HG02885 (cell line): Measurements from ENCODE around the gene CES5A.
"Not testable (repeated sequence)": the region's sequence is repeated elsewhere in the genome, so short reads cannot be mapped to it uniquely, and the experiment has no call there.

ENCODE experiments used
- ATAC-seq: cut with Tn5 transposase; IDR thresholded peaks from one replicate; pipeline ENCODE4 v1.9.1; 2021; ENCODE audit warnings: mild to moderate bottlenecking; ENCODE audit not compliant: unreplicated experiment, poor library complexity

The CES5A gene

DNA sequence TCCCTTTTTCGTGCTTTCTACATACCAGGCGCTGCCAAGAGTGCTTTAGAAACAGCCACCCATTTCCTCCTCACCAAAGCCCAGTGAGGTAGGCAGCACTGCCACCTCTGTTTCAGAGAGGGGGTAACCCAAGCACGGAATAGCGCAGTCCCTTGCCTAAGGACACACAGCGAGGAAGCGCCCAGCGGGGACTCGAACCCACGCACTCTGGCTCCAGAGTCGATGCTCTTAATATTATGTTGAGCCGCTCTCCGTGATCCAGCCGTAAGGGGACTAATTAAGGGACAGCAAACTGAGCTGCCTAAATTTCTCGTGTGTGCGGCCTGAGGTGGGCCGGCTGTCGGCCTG is 42.8 kb downstream of the CES5A start:
- no peak for ATAC-seq

DNA sequence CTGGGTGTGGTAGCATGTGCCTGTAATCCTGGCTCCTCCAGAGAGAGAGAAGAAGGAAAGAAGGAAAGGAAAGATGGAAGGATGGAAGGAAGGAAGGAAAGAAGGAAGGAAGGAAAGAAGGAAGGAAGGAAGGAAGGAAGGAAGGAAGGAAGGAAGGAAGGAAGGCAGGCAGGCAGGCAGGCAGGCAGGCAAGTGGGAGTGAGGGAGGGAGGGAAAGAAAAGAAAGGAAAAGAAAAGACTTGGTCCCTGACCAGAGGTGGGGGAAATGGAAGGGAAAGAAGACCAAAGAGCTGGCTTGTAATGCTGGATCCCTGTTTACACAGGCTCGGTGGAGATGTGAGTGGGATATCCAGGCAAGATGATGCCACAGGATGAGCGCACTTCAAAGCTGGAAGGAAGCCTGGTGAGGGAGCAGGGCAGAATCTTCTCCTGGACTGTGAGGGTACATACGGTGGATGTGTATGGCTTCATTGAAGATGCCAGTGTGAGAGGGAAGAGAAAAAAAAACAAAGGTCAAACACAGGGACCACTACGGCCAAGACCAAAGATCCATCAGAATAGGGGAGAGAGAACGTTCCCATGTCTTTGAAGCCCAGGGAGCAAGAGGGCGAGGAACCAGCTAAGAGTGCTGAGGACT is 44.4 kb downstream of the CES5A start:
- no peak for ATAC-seq

DNA sequence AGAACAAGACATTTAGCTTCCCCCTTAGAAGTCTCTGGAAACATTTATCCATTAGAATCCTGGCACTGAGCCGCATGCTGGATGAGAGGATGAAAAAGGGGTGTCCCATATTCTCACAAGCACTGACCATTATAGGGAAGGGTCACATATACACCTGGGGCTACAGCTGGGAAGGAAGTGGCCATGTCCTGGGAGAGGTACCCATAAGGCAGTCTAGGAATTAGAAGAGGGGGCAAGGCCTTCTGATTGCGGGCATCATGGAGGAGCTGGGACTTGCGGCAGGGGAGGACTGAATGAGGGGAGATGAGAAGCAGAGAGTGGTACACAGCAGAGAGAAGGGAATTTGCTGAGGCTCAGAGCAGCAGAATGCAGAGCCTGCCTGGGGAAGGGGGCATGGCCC is 45.9 kb downstream of the CES5A start:
- ATAC-seq = not testable (repeated sequence)

DNA sequence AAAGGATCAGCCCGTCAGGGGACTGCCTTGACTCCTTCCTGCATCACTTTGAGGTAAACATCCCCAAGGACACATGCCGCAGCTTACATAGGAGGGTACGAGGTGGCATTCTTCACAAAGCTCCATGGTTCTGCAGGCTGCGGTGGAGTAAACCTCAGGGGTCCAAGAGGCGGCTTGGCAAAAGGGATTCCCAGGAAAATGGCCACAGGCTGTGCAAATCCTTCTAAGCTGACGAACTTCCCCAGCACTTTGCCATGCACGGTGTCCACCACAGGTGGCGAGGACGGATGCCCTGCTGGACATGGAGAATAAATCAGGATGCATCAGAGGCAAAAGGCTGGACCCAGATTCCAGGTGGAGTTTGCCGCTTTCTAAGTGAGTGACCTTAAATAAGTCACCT is 46.5 kb downstream of the CES5A start:
- no peak for ATAC-seq

DNA sequence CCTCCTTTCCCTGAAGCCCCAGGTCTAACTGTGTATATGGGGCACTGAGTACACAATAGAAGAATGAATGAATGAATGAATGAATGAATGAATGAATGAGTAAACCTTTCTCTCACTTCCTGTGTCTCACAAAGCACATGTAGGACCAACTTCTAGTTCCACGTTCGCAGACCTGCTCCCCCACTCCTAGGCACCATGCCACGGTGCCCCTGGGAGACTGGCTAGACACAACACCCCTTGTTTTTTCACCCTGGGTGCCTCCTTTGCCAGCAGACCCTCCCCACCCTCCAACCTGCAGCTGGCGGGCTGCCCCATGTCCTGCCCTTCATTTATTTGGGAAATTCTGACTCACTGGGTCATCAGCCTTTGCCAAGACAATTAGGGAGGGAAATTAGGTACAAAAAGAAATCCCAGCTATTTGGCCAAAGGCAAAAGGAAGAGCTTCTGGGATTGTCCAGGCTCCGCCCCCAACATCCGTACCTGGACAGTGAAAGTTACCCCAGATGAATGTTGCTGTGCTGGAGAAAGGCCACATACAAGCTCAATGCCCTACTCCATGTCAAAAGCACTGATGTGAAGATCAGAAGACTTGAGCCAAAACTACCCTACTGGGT is 50.0 kb downstream of the CES5A start:
- ATAC-seq = no peak

DNA sequence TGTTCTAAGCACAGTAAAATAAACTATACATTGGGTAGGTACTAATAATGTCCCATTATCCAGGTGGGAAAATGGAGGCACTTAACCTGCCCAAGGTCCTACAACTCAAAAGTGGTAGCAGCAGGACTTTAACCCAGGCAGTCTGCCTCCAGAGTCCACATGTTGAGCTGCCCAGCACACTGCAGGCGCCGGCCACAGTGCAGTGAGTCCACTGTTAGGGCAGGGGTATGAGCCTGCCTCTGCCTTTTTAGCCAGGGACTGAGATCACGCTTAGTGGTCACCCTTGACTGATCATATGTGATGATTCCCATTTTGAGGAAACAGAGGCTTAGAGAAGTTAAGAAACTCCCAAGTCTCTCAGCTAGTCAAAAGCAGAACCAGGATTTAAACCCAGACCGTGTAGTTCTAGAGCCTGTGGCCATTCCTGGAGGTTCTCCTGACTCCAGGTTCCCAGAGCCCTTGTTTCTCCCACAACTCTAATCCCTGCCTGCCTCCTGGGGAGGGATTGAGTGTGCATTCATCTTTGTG is 50.6 kb downstream of the CES5A start:
- ATAC-seq = no peak

DNA sequence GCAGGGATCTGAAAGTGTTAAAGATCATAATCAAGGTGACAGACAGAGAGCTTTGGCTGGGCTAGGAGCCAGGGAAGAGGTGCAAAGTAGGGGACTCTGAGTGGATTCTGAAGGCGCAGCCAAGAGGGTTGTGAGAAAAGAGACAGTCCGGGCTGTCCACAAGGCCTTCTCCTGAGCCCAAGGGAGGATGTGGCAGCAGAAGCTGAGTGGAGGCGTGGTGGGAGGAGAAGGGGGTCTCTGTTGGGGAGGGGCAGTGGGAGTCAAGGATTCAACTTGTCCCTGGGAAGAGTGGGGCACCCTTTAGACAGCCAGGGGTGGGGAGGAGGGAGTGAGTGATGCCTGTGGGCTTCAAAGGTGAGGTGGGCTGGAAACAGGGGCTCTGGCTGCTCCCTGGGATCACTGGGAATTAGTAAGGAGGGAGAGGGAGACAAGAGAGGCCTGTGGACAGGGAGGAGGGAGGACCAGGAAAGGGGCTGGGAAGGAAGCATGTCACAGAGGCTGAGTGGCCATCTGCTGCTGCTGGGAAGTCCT is 52.8 kb downstream of the CES5A start:
- no peak for ATAC-seq

DNA sequence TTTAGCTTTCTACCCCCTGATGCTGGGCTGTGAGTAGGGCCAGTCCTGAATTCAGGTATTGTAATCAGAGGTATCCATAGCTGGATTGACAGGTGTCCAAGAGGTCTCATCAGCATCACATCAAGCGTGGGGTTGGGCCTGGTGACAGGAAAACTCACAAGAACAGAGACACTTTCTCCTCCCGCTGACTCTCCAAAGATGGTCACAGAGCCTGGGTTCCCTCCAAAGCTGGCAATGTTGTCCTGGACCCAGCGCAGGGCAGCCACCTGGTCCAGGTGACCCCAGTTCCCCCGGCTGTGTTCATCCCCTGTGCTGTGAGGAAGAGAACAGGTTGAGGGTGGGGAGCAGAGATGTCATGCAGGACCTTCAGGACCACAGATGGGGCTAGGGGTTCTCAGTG is 54.0 kb downstream of the CES5A start:
- ATAC-seq = no peak

DNA sequence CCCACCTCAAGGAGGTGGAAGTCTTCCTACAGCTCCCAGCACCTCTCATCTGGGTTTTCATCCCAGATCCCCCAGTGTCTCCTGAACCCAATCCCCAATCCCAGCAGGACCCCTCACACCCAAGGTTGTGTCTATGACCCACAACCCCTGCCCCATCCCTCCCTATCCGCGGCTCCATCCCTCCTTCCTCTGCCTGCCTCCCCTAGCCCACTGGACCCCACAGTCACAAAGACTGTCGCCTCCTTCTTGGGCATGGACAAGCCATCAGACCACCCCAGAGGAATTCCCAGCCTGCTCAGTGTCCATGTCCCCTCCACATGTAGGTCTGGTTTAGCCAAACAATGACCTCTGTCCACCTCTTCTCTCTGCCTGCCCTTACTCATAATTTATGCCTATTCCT is 54.6 kb downstream of the CES5A start:
- no peak for ATAC-seq

DNA sequence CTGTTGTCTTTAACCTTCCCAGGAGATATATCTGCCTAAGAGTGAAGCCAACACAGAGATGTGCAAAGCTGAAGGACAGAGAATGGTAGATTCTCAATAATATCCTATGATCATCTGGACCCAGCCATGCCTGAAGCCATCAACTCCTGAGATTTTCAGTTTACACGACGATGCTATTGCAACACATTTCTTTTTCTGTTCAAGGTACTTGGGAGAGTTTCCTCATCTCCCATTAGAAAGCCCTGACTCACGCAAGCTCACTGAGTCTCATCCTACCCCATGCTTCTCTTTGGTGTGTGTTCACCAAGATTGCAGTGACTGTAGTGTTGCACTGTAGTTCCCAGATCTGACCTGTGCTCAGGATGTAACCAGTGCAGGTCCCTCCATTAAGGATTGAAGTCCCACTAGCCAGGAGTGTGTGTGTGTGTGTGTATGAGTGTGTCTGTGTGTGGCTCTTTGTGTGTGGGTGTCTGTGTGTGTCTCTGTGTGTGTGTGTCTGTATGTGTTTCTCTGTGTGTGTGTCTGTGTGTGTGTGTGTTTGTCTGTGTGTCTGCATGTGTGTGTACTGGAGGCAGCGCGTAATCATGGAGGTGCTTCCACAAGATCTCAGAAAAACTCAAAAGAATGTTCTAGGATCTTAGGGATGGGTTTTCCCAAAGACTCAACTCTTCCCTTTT is 57.8 kb downstream of the CES5A start:
- no peak for ATAC-seq

DNA sequence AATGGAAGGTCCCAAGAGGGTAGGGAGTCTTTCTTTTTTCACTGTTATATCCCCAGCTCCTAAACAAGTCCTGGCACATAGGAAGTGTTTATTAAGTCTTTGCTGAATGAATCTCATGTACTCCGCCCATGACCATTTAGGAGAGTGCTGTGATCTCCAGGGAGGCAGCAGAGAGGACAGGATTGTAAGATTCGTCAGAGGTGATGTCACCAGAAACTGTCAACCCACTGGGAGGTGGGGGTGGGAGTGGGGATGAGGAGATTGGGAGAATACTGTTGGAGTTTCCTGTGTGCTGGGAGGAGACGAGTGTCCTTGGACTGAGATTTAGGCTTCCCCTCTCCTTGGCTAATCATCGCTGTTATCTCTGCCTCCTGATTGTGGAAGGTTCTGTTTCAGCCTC is 59.0 kb downstream of the CES5A start:
- not testable (repeated sequence) for ATAC-seq

DNA sequence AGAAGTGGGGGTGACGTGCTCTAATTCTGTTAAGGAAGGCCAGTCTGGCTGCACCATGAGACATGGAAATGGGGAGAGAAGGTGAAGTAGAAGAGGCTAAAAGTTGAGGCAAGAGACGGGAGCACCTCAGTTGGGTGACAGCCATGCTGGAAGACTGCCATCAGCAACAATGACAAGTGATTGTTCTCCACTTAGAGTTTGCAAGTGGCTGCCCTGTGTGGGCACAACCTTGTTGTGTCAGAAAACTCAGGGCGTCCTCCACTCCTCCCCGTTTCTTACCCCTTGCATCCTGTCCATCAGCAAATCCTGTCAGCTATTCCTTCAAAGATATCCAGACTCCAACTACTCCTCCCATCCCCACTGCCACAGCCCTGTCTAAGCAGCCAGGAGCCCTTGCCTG is 59.9 kb downstream of the CES5A start:
- ATAC-seq = no peak

DNA sequence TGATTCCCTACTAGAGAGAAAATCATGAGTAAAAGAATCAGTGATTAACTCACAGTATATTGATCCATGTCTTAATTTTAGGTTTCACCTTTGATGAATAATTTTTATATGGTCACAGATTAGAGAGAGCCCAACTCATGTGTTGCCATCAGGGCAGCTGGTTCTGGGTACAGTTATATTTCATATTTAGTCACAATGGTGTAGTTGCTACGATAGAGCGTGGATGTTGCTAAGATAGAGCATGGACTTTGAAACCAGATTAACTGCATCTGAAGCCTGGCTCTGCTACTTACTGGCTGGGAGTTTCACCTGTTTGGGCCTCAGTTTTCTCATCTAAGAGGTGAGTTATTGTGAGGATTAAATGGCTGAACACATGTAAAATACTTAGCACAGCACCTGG is 61.0 kb downstream of the CES5A start:
- ATAC-seq = not testable (repeated sequence)

DNA sequence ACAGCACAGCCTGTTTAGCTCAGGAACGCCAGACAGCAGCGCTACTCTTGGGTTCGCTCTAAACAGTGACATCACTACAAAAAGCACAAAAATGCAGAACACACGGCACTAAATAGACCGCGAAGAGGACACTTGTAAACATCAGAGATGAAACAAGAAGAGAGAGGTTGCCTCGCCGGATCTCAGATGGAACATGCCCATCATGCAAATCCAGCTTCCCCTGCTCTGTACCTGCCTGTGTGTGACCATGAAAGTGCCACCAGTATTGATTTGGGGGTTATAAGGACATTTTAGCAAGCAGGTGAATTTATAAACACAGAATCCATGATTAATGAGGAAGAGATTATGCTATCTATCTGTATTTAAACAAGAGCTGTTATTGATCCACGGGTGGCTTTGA is 61.4 kb downstream of the CES5A start:
- ATAC-seq = not testable (repeated sequence)

DNA sequence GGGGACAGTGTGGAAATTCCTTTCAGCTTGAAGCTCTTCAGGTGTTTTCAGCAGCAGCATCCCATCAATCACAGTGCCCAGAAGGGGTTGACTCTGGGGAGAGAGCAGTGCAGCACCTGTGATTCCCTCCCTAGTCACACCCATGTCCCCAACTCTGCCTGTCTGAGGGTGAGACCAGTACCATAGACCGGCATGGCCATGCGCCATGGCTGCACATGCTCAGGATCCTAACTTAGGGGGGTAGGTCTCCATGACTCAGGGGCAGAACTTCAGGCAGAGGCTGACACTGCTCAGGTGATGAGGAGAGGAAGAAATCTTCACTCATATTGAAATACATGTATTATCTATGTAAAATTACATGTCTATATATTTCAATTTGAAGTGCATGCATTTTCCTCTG is 62.2 kb downstream of the CES5A start:
- ATAC-seq = no peak

DNA sequence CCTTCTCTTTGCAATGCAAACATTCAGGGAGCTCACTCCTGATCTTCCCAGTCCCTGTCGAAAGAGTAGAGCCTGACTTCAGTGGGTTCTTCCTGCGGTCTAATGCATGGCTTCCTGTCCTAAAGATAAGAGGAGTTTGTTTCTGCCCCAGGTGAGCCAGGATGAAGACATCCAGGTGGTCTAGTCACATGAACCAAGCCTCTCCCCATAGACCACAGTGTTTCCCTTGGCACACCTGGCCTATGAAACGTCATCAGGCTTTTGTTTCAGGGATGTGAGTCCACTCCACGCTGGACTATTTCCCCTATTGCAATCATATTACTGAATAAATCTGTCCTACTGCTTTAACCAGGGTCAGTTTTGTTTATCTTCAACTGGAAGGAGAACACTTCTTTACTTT is 63.4 kb downstream of the CES5A start:
- ATAC-seq = no peak

DNA sequence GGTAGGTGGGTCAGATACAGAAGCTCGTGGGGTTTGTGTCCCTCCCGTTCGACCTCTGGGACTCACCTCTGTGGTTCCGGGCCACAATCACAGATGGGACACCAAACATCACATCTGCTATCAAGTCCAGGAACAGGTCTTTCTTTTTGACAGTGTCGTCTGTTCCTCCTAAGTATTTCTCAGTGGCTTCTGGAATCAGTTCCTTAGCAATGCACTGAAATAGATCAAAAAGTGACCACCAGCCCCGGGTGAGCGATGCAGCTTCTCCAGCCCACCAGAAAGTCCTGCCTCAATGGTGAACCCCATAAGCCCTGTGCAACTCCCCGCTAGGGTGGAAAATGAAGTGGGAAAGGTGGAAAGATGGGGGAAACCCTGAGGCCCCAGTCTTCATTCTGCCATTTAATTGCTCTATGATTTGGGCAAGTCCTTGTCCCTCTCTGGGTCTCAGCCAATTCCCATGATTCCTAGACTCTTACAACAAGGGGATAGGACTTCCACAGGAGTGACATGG is 64.7 kb downstream of the CES5A start:
- no peak for ATAC-seq

DNA sequence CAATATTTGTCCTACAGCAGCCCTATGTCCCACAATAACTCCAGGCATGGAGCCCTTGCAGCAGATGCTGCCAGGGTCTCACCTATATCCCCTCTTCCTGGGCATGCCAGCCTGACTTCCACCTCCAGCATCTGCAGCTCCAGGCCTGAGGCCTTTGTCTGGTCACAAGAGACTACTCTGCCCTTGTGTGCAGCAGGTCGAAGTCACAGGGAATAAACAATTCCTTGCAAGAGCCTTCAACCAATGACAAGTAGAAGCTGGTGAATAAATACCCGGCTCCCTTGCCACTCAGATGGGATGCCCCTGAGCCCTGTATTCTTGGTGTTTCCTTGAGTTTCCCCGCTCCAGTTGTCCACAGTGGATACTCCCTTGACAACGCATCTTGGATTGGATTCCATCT is 65.3 kb downstream of the CES5A start:
- ATAC-seq = no peak

DNA sequence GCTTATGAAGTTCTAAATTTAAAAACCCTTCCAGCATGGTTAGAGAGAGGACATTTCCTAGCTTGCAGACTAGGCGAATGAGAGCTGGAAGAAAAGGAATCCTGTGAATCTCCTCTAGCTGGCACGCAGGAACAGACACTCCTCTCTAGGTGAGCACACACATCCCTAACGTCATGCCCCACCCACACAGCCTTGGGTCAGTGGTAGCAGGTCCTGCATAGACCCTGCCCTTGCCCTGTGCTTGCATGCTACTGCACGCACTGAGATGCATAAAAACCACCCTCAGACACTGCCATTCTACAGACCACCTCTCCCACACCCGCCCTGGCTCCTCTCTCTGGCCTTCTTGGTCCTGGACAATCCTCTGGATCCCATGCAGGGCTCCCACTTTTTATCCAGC is 65.8 kb downstream of the CES5A start:
- ATAC-seq = no peak

DNA sequence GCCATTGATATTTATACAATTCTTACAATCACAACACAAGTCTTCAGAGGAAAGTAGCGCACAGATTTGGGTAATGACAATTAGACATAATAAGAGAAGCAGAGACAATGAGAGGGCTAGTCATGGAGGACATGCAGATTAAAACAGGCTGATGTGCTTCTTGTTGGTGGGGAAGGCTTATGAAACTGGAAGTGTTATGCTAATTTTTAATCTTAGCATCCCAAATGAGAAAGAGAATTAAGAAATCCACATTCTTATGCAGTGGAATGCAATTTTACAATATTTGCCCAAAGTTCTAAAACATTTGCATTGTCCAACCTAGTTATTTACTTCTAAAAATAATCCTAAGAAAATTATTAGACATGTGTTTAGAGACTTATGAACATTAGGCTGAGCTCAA is 66.9 kb downstream of the CES5A start:
- ATAC-seq = not testable (repeated sequence)

DNA sequence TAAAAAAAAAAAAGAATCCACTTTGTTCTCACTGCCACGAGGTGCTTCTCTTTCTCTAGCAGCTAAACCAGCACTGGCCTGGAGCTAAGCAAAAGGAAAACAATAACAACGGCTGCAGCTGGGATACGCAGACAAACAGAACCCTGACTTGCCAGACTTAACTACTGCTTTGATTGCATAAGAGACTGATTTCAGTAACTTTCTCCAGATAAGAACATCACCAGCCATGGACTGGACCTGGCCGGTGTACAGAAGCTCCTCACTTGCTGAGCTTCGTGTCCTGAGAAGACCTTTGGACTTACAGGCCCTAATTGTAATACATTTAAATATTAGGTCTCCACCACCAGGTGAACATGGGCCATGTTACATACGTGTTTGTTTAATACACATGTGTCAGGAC is 70.1 kb downstream of the CES5A start:
- not testable (repeated sequence) for ATAC-seq
